GM21825 (cell line): ENCODE measurements around the gene PARD6B.
"Not testable (repeated sequence)": the region's sequence is repeated elsewhere in the genome, so short reads cannot be mapped to it uniquely, and the experiment has no call there.

Experiments used
- ATAC-seq: cut with Tn5 transposase; IDR thresholded peaks from one replicate; pipeline ENCODE4 v1.9.1; 2021; ENCODE audit warnings: mild to moderate bottlenecking, moderate library complexity; ENCODE audit not compliant: unreplicated experiment

PARD6B gene

GRCh38 chr20:50703651-50704438 lies 27.5 kb upstream of the PARD6B start:
- ATAC-seq = not testable (repeated sequence)

- ATAC-seq = no peak
These were observed 26.9 kb upstream of the PARD6B start for GRCh38 chr20:50704514-50704913.

- ATAC-seq = no peak
These were observed 26.4 kb upstream of the PARD6B start for GRCh38 chr20:50704971-50705370.

- no peak for ATAC-seq
These were observed 22.3 kb upstream of the PARD6B start for GRCh38 chr20:50708845-50709635.

- no peak for ATAC-seq
These were observed 21.8 kb upstream of the PARD6B start for GRCh38 chr20:50709636-50709973.

GRCh38 chr20:50710492-50711063 lies 20.8 kb upstream of the PARD6B start:
- no peak for ATAC-seq

- ATAC-seq = no peak
These were observed 20.1 kb upstream of the PARD6B start for GRCh38 chr20:50711113-50711825.

- no peak for ATAC-seq
These were observed 18.4 kb upstream of the PARD6B start for GRCh38 chr20:50712771-50713656.

- ATAC-seq = no peak
These were observed 17.7 kb upstream of the PARD6B start for GRCh38 chr20:50713657-50714101.

- ATAC-seq = not testable (repeated sequence)
These were observed 17.0 kb upstream of the PARD6B start for GRCh38 chr20:50714426-50714825.

GRCh38 chr20:50715694-50716093 lies 15.7 kb upstream of the PARD6B start:
- ATAC-seq = no peak

- no peak for ATAC-seq
These were observed 14.9 kb upstream of the PARD6B start for GRCh38 chr20:50716518-50716917.

- no peak for ATAC-seq
These were observed 14.1 kb upstream of the PARD6B start for GRCh38 chr20:50717312-50717711.

GRCh38 chr20:50717974-50718761 lies 13.2 kb upstream of the PARD6B start:
- ATAC-seq = no peak

- ATAC-seq = no peak
These were observed 12.1 kb upstream of the PARD6B start for GRCh38 chr20:50719328-50719727.

- no peak for ATAC-seq
These were observed 11.4 kb upstream of the PARD6B start for GRCh38 chr20:50720026-50720425.

- no peak for ATAC-seq
These were observed 10.8 kb upstream of the PARD6B start for GRCh38 chr20:50720582-50720981.

- no peak for ATAC-seq
These were observed 9.5 kb upstream of the PARD6B start for GRCh38 chr20:50721881-50722281.

- no peak for ATAC-seq
These were observed 8.8 kb upstream of the PARD6B start for GRCh38 chr20:50722424-50723155.
